Chondrocyte (in vitro differentiated cells): Measurements from ENCODE around the gene C22orf42. TPM values are rescaled to one million over a fixed set of nuclear protein-coding genes. Genes with fewer than 3 reads are reported as not detected.

ENCODE experiments used
- DNase-seq: peaks from one replicate; pipeline ENCODE4 v3.0.0; 2021; ENCODE audit warnings: mixed read lengths, low spot score
- H3K27ac Mint-ChIP-seq: one replicate; pipeline ENCODE4 v1.8.0; 2021; ENCODE audit warnings: mild to moderate bottlenecking, moderate library complexity, mixed read lengths; ENCODE audit not compliant: unreplicated experiment
- H3K27me3 Mint-ChIP-seq: 2 replicates; pipeline ENCODE4 v1.8.0; 2021; ENCODE audit warnings: low read depth, mixed read lengths
- H3K36me3 Mint-ChIP-seq: 2 replicates; pipeline ENCODE4 v1.8.0; 2021; ENCODE audit warnings: low read depth, mixed read lengths
- H3K4me1 Mint-ChIP-seq: 2 replicates; pipeline ENCODE4 v1.8.0; 2021; ENCODE audit warnings: low read depth, mild to moderate bottlenecking, mixed read lengths
- H3K4me3 Mint-ChIP-seq: one replicate; pipeline ENCODE4 v1.8.0; 2021; ENCODE audit warnings: mild to moderate bottlenecking, moderate library complexity, mixed read lengths; ENCODE audit not compliant: unreplicated experiment
- H3K9me3 Mint-ChIP-seq: 2 replicates; pipeline ENCODE4 v1.8.0; 2021; ENCODE audit warnings: low read depth, mixed read lengths
- total RNA-seq: library from RNA; stranded (reverse); gene quantifications from 3 replicates; pipeline ENCODE4 v1.2.1, GENCODE V29; 2021
- TF ChIP-seq, protein P1 (sequence below): fragments of 200-600 bp; sonication (generic); IDR thresholded peaks from 2 replicates; pipeline ENCODE4 v1.5.0; 2021; ENCODE audit warnings: antibody characterized with exemption, mild to moderate bottlenecking, moderate library complexity

C22orf42 gene
- total RNA-seq, 1 donor from 2014 or later = not detected

DNA sequence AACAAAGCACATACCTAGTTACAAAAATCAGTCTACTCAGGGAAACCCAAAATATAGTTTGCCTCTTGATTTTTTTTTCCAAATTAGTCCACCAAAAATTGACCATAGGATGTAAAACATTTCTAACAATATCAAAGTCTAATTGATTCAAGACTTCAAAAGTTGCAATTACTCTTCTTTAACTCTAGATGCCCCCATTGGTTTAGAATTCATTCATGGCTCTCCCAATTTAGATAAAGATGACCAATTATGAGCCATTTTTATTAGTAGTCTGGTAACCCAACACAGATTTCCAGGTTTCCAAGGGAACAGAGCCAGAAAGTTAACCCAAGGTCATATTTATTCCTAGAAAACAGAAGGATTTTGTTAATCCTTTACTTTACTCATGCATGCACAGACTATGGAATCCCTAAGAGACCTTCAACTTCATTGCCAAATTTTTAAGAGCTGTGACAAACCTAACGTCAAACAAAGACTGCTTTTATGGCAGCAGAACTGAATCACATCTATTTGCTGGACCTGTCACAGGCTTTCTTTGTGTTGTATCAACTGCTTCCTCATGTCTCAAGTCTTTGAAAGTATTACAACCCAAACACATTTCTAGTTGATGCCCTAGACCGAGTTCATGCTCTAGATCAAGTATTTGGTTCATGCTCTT, 55.3 kb downstream of the C22orf42 start:
- Mint-ChIP-seq H3K27ac (no peak overlapping the region), H3K9me3 (no peaks in the 10 kb centered on the region), H3K27me3 (peaks cover 16% of the 10 kb centered on the region), H3K36me3 (no peaks in the 10 kb centered on the region), H3K4me3 (no peak overlapping the region), H3K4me1 (no peaks in the 10 kb centered on the region)
- DNase-seq = no peak
- TF ChIP-seq, protein P1, sequence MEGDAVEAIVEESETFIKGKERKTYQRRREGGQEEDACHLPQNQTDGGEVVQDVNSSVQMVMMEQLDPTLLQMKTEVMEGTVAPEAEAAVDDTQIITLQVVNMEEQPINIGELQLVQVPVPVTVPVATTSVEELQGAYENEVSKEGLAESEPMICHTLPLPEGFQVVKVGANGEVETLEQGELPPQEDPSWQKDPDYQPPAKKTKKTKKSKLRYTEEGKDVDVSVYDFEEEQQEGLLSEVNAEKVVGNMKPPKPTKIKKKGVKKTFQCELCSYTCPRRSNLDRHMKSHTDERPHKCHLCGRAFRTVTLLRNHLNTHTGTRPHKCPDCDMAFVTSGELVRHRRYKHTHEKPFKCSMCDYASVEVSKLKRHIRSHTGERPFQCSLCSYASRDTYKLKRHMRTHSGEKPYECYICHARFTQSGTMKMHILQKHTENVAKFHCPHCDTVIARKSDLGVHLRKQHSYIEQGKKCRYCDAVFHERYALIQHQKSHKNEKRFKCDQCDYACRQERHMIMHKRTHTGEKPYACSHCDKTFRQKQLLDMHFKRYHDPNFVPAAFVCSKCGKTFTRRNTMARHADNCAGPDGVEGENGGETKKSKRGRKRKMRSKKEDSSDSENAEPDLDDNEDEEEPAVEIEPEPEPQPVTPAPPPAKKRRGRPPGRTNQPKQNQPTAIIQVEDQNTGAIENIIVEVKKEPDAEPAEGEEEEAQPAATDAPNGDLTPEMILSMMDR = peak; percentile 76

DNA sequence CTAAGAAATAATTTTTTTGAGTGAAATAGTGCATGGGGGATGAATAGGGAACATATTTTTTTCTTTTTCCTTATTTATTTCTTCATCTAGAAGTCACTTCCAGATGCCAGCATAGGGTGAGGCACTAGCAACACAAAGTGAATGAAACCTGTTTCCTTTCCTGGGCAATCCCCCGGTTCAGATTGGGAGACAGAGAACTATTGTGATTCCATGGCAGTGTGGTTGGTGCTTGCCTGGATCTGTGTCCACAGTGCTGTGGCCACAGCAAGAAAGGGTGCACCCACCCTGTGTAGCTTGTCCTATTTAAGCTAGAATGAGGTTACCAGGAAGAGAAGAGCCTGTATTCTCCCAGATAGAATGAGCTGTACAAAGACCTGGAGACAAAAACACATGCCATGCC, 58.4 kb downstream of the C22orf42 start:
- DNase-seq = no peak
- no peak overlapping the region for H3K27ac Mint-ChIP-seq
- peaks cover 29% of the 10 kb centered on the region for H3K27me3 Mint-ChIP-seq
- no peaks in the 10 kb centered on the region for H3K36me3 Mint-ChIP-seq
- H3K4me3 Mint-ChIP-seq = no peak overlapping the region
- H3K4me1 Mint-ChIP-seq = no peaks in the 10 kb centered on the region
- no peaks in the 10 kb centered on the region for H3K9me3 Mint-ChIP-seq
- TF ChIP-seq, protein P1 = no peak

Other genes with a start within 250 kb of the C22orf42 start
- 179 to 223 TPM (median 218 TPM) in 3 replicates for gene YWHAH, start 214.8 kb downstream of the C22orf42 start, total RNA-seq
- gene SLC5A1, start 116.0 kb downstream of the C22orf42 start, total RNA-seq = 0.23 TPM in 1 of 3 replicates, not detected in the others
- 0.22 TPM in 1 of 3 replicates, not detected in the others for gene RFPL2, start 45.8 kb upstream of the C22orf42 start, total RNA-seq
- gene SLC5A4, start 96.0 kb upstream of the C22orf42 start, total RNA-seq = not detected in 3 replicates
- not detected in 3 replicates for gene RFPL3, start 198.6 kb upstream of the C22orf42 start, total RNA-seq